Mesodermal cell (in vitro differentiated cells): Measurements from ENCODE around the gene DLGAP3.

ENCODE experiments used
- H3K27ac ChIP-seq: 2 replicates; pipeline ENCODE4 v1.7.0; 2013; ENCODE audit warnings: mild to moderate bottlenecking, low read depth, low read length, moderate library complexity; ENCODE audit not compliant: severe bottlenecking
- H3K36me3 ChIP-seq: 2 replicates; pipeline ENCODE4 v1.7.1; 2013; ENCODE audit warnings: mild to moderate bottlenecking, low read length, moderate library complexity; ENCODE audit not compliant: control insufficient read depth, insufficient read depth
- H3K4me1 ChIP-seq: one replicate; pipeline ENCODE4 v1.7.1; 2013; ENCODE audit warnings: mild to moderate bottlenecking, low read length; ENCODE audit not compliant: insufficient read depth, control insufficient read depth, poor library complexity, severe bottlenecking
- H3K4me3 ChIP-seq: 2 replicates; pipeline ENCODE4 v1.7.0; 2013; ENCODE audit warnings: low read length, control low read depth, mild to moderate bottlenecking; ENCODE audit not compliant: insufficient read depth, poor library complexity, severe bottlenecking; ENCODE audit errors: extremely low read depth
- H3K9me3 ChIP-seq: 2 replicates; pipeline ENCODE4 v1.7.1; 2013; ENCODE audit warnings: mild to moderate bottlenecking, low read length, moderate library complexity; ENCODE audit not compliant: control insufficient read depth
- WGBS, 2 experiments: methylation state at CpG; one replicate each; pipeline ENCODE4 v1.1.5; 2013; ENCODE audit warnings: missing lambda C conversion rate in 2 of 2; ENCODE audit not compliant: insufficient coverage in 2 of 2; 5-methylcytosine and 5-hydroxymethylcytosine counted together

DLGAP3 gene

GRCh38 chr1:34928699-34929496 lies 552 bp downstream of the DLGAP3 start:
- Histone ChIP-seq H3K27ac (no peak overlapping the region), H3K4me1 (peaks cover 3% of the 10 kb centered on the region)
- WGBS, 2 experiments = 6 to 16% methylated on average over 39 to 52 of the region's 66 CpGs

GRCh38 chr1:34928066-34928696 lies 1.3 kb downstream of the DLGAP3 start:
- Histone ChIP-seq H3K9me3 (no peaks in the 10 kb centered on the region), H3K4me3 (peak overlapping the region; percentile 30), H3K36me3 (no peaks in the 10 kb centered on the region), H3K27ac (no peak overlapping the region), H3K4me1 (peaks cover 3% of the 10 kb centered on the region)
- WGBS, 2 experiments = 59 to 72% methylated on average over 2 to 3 of the region's 9 CpGs

More at GRCh38 chr1:34928699-34929496, 552 bp downstream of the DLGAP3 start:
- no peaks in the 10 kb centered on the region for H3K36me3 ChIP-seq
- peak overlapping the region; percentile 48 for H3K4me3 ChIP-seq
- H3K9me3 ChIP-seq = no peaks in the 10 kb centered on the region

GRCh38 chr1:34927316-34927715 lies 2.1 kb downstream of the DLGAP3 start:
- H3K36me3 ChIP-seq = no peaks in the 10 kb centered on the region
- WGBS, 2 experiments = 82 to 85% methylated on average over 4 to 5 of the region's 8 CpGs
- H3K4me3 ChIP-seq = no peak overlapping the region
- no peak overlapping the region for H3K27ac ChIP-seq
- H3K9me3 ChIP-seq = no peaks in the 10 kb centered on the region
- H3K4me1 ChIP-seq = peaks cover 3% of the 10 kb centered on the region

DNA sequence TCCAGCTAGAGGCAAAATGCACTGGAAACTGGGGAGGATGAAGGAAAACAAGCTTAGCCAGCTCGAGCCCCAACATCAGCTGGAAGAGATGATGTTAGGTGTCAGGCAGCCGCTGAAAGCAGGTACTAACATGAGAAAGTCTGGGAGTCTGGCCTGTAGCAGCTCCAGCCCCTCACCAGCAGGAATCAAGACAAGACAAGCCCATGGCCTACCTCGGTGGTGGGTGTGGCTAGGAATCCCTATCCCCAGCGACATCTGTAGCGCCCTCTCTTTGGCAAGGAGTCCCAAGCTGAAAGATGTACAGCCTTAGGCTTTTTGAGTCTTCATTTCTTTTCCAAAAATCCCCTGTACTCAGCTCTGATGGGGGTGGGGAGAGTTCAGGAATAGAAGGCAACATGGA lies 2.6 kb downstream of the DLGAP3 start:
- Histone ChIP-seq H3K4me1 (peaks cover 3% of the 10 kb centered on the region), H3K36me3 (no peaks in the 10 kb centered on the region), H3K4me3 (no peak overlapping the region), H3K9me3 (no peaks in the 10 kb centered on the region), H3K27ac (no peak overlapping the region)
- 35 to 37% methylated on average over 3 to 4 of the region's 5 CpGs for WGBS, 2 experiments

GRCh38 chr1:34926156-34926555 lies 3.3 kb downstream of the DLGAP3 start:
- Histone ChIP-seq H3K4me3 (no peak overlapping the region), H3K4me1 (peaks cover 3% of the 10 kb centered on the region), H3K27ac (no peak overlapping the region), H3K36me3 (no peaks in the 10 kb centered on the region), H3K9me3 (no peaks in the 10 kb centered on the region)
- WGBS, 2 experiments = 67 to 86% methylated on average over 3 of the region's 6 CpGs

DNA sequence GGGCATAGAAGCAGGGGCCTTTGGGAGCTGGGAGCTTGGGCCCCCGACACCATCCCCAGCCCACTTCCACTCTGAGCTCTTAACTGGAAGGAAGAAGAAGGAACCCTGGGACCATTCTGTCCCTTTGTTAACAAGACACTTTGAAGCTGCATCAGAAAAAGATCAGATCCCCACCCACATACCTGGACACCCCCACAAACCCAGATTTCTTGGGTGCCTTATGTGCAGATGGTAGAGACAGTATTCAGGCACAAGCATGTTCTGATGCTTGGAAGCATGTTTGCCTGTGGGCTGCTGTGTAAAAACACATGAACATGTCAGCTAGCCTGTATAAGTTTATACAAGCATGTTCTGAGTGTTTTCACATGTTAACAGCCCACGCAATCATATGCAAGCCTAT lies 3.7 kb downstream of the DLGAP3 start:
- WGBS, 2 experiments = 80% methylated on average over 2 of the region's 2 CpGs
- Histone ChIP-seq H3K36me3 (no peaks in the 10 kb centered on the region), H3K4me3 (no peak overlapping the region)

DNA sequence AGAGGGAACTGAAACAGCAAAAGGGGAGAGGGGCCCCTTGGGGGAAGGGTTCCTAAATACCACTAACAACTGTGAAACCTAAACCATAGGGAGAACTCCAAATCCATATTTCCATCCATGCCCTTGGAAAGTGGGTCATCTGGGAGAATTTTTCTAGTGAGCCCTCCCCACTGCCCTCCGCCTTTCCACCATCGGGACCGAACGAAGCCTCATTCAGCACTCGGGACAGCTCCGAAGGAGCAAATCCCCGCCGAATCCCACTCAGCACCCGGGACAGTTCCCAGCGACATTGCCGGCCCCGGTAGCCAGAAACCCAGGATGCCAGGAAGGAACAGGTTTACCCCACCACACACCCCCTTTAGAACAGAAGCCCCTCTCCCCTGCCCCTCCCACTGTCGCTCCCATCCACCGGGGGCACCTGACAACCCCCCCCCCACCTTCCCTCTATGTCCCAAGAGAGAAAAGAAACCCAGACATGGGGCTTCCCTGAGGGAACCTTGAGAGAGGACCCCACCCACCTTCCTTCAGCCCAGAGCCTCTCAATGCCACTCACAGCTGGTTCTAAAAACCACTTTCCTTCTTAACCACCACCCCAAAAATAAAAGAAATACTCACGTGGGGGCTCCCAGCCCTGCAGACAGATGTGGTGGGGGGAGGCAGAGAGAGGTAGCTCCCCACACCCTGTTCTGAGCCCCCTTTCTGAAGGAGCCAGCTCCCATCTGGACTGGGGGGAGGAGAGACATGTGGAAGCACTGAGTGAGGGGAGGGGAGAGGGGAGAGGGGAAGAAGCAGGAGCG lies 4.5 kb downstream of the DLGAP3 start:
- H3K9me3 ChIP-seq = no peaks in the 10 kb centered on the region
- H3K27ac ChIP-seq = no peak overlapping the region
- peaks cover 3% of the 10 kb centered on the region for H3K4me1 ChIP-seq
- WGBS, 2 experiments = 4 to 9% methylated on average over 4 to 10 of the region's 16 CpGs
- H3K4me3 ChIP-seq = no peak overlapping the region
- H3K36me3 ChIP-seq = no peaks in the 10 kb centered on the region

More for the DNA sequence above, 3.7 kb downstream of the DLGAP3 start:
- H3K9me3 ChIP-seq = no peaks in the 10 kb centered on the region
- no peak overlapping the region for H3K27ac ChIP-seq
- H3K4me1 ChIP-seq = peaks cover 3% of the 10 kb centered on the region

- Histone ChIP-seq H3K4me1 (peaks cover under 1% of the 10 kb centered on the region), H3K27ac (no peak overlapping the region), H3K4me3 (no peak overlapping the region), H3K9me3 (no peaks in the 10 kb centered on the region), H3K36me3 (no peaks in the 10 kb centered on the region)
These were observed 6.0 kb downstream of the DLGAP3 start for GRCh38 chr1:34923490-34923889.

- Histone ChIP-seq H3K36me3 (no peaks in the 10 kb centered on the region), H3K9me3 (no peaks in the 10 kb centered on the region), H3K4me3 (no peak overlapping the region), H3K4me1 (no peaks in the 10 kb centered on the region), H3K27ac (no peak overlapping the region)
- WGBS, 2 experiments = 20 to 48% methylated on average over 2 to 8 of the region's 14 CpGs
These were observed 10.4 kb downstream of the DLGAP3 start for GRCh38 chr1:34918977-34919561.

- Histone ChIP-seq H3K27ac (no peak overlapping the region), H3K4me1 (no peaks in the 10 kb centered on the region), H3K4me3 (no peak overlapping the region), H3K9me3 (no peaks in the 10 kb centered on the region), H3K36me3 (no peaks in the 10 kb centered on the region)
- whole genome bisulfite sequencing, 2 experiments = 86 to 94% methylated on average over 2 to 6 of the region's 11 CpGs
These were observed 11.0 kb downstream of the DLGAP3 start for GRCh38 chr1:34918386-34918976.
